Measurements from ENCODE around the gene ZNF276.

The ZNF276 gene

DNA sequence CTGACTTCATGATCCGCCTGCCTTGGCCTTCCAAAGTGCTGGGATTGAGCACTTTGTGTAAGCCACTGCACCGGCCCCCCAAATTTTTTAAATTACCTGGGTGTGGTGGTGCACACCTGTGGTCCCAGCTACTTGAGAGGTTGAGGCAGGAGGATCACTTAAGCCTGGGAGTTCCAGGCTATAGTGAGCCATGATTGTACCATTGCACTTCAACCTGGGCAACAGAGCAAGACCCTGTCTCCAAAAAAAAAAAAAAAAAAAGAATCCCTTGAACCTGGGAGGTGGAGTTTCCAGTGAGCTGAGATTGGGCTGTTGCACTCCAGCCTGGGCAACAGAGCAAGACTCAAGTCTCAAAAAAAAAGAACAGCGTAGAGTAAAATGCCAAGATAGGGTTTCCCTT, 15.2 kb downstream of the ZNF276 start:
- FAIRE-seq (no peak), DNase-seq (ENCODE audit: insufficient read length, low spot score) (no peak)
- TF ChIP-seq POU2F2 (IDR thresholded peaks at IDR 0.05; ENCODE audit: low read depth, low read length) (no peak), PAX5 (IDR thresholded peaks at IDR 0.05; ENCODE audit: insufficient read depth, low read length, severe bottlenecking) (no peak), TAF1 (IDR thresholded peaks at IDR 0.05; ENCODE audit: low read depth, low read length) (no peak), POLR2AphosphoS5 (IDR thresholded peaks at IDR 0.05; ENCODE audit: low read depth, low read length) (no peak), POLR2A (IDR thresholded peaks at IDR 0.05; ENCODE audit: low read depth, low read length) (no peak)

GRCh38 chr16:89737341-89738071, 16.2 kb downstream of the ZNF276 start:
- FAIRE-seq (no peak), DNase-seq (ENCODE audit: insufficient read length, low spot score) (no peak)
- TF ChIP-seq POLR2A (IDR thresholded peaks at IDR 0.05; ENCODE audit: low read depth, low read length) (no peak), SPI1 (IDR thresholded peaks at IDR 0.05; ENCODE audit: low read depth, low read length) (no peak), POU2F2 (IDR thresholded peaks at IDR 0.05; ENCODE audit: low read depth, low read length) (no peak), TAF1 (IDR thresholded peaks at IDR 0.05; ENCODE audit: low read depth, low read length) (no peak), POLR2AphosphoS5 (IDR thresholded peaks at IDR 0.05; ENCODE audit: low read depth, low read length) (no peak), PAX5 (IDR thresholded peaks at IDR 0.05; ENCODE audit: insufficient read depth, low read length, severe bottlenecking) (no peak)

DNA sequence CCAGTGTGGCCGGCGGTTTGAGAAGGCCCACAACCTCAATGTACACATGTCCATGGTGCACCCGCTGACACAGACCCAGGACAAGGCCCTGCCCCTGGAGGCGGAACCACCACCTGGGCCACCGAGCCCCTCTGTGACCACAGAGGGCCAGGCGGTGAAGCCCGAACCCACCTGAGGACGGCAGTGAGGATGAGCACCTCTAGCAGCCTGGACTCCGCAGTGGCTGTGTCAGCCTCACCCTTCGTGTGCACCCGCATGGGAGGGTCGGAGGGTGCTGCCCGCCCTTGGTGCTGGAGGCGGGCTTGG, 16.7 kb downstream of the ZNF276 start:
- no peak for FAIRE-seq
- TF ChIP-seq POLR2AphosphoS5 (IDR thresholded peaks at IDR 0.05; ENCODE audit: low read depth, low read length) (no peak), SPI1 (IDR thresholded peaks at IDR 0.05; ENCODE audit: low read depth, low read length) (no peak), TAF1 (IDR thresholded peaks at IDR 0.05; ENCODE audit: low read depth, low read length) (no peak), POU2F2 (IDR thresholded peaks at IDR 0.05; ENCODE audit: low read depth, low read length) (no peak), POLR2A (IDR thresholded peaks at IDR 0.05; ENCODE audit: low read depth, low read length) (no peak), PAX5 (IDR thresholded peaks at IDR 0.05; ENCODE audit: insufficient read depth, low read length, severe bottlenecking) (no peak)
- no peak for DNase-seq (ENCODE audit: insufficient read length, low spot score)

- TF ChIP-seq POU2F2 (IDR thresholded peaks at IDR 0.05; ENCODE audit: low read depth, low read length) (no peak), PAX5 (IDR thresholded peaks at IDR 0.05; ENCODE audit: insufficient read depth, low read length, severe bottlenecking) (no peak), POLR2AphosphoS5 (IDR thresholded peaks at IDR 0.05; ENCODE audit: low read depth, low read length) (no peak), SPI1 (IDR thresholded peaks at IDR 0.05; ENCODE audit: low read depth, low read length) (no peak), POLR2A (IDR thresholded peaks at IDR 0.05; ENCODE audit: low read depth, low read length) (no peak), TAF1 (IDR thresholded peaks at IDR 0.05; ENCODE audit: low read depth, low read length) (no peak)
- FAIRE-seq = no peak
- DNase-seq (ENCODE audit: insufficient read length, low spot score) = no peak
Measured at GRCh38 chr16:89738538-89739317, 17.4 kb downstream of the ZNF276 start.

GRCh38 chr16:89739383-89739782, 18.0 kb downstream of the ZNF276 start:
- no peak for TF ChIP-seq PAX5 (IDR thresholded peaks at IDR 0.05; ENCODE audit: insufficient read depth, low read length, severe bottlenecking)
- no peak for TF ChIP-seq POLR2AphosphoS5 (IDR thresholded peaks at IDR 0.05; ENCODE audit: low read depth, low read length)
- TF ChIP-seq POU2F2 (IDR thresholded peaks at IDR 0.05; ENCODE audit: low read depth, low read length) = no peak
- TF ChIP-seq POLR2A (IDR thresholded peaks at IDR 0.05; ENCODE audit: low read depth, low read length) = no peak
- no peak for TF ChIP-seq SPI1 (IDR thresholded peaks at IDR 0.05; ENCODE audit: low read depth, low read length)
- TF ChIP-seq TAF1 (IDR thresholded peaks at IDR 0.05; ENCODE audit: low read depth, low read length) = no peak
- DNase-seq (ENCODE audit: insufficient read length, low spot score) = no peak
- FAIRE-seq = no peak

GRCh38 chr16:89741342-89742014, 20.1 kb downstream of the ZNF276 start:
- DNase-seq (ENCODE audit: insufficient read length, low spot score) (no peak), FAIRE-seq (no peak)
- TF ChIP-seq POLR2AphosphoS5 (IDR thresholded peaks at IDR 0.05; ENCODE audit: low read depth, low read length) (peak; percentile 69), POLR2A (IDR thresholded peaks at IDR 0.05; ENCODE audit: low read depth, low read length) (no peak)

GRCh38 chr16:89742948-89743347, 21.6 kb downstream of the ZNF276 start:
- FAIRE-seq = no peak
- TF ChIP-seq POLR2A (IDR thresholded peaks at IDR 0.05; ENCODE audit: low read depth, low read length) = 0 out of 2 replicates have a peak, but pooled peaks have one; percentile 33
- no peak for TF ChIP-seq PAX5 (IDR thresholded peaks at IDR 0.05; ENCODE audit: insufficient read depth, low read length, severe bottlenecking)
- TF ChIP-seq POLR2AphosphoS5 (IDR thresholded peaks at IDR 0.05; ENCODE audit: low read depth, low read length) = peak; percentile 52; the same call in 1 of the 2 replicates
- DNase-seq (ENCODE audit: insufficient read length, low spot score) = no peak

- FAIRE-seq = no peak
- no peak for DNase-seq (ENCODE audit: insufficient read length, low spot score)
- no peak for TF ChIP-seq PAX5 (IDR thresholded peaks at IDR 0.05; ENCODE audit: insufficient read depth, low read length, severe bottlenecking)
- TF ChIP-seq POU2F2 (IDR thresholded peaks at IDR 0.05; ENCODE audit: low read depth, low read length) = no peak
- no peak for TF ChIP-seq SPI1 (IDR thresholded peaks at IDR 0.05; ENCODE audit: low read depth, low read length)
- no peak for TF ChIP-seq TAF1 (IDR thresholded peaks at IDR 0.05; ENCODE audit: low read depth, low read length)
- TF ChIP-seq POLR2A (IDR thresholded peaks at IDR 0.05; ENCODE audit: low read depth, low read length) = no peak
Measured at GRCh38 chr16:89744813-89745212, 23.5 kb downstream of the ZNF276 start.

GRCh38 chr16:89746043-89746442, 24.7 kb downstream of the ZNF276 start:
- no peak for TF ChIP-seq POU2F2 (IDR thresholded peaks at IDR 0.05; ENCODE audit: low read depth, low read length)
- TF ChIP-seq TAF1 (IDR thresholded peaks at IDR 0.05; ENCODE audit: low read depth, low read length) = no peak
- TF ChIP-seq POLR2AphosphoS5 (IDR thresholded peaks at IDR 0.05; ENCODE audit: low read depth, low read length) = no peak
- TF ChIP-seq PAX5 (IDR thresholded peaks at IDR 0.05; ENCODE audit: insufficient read depth, low read length, severe bottlenecking) = no peak
- no peak for TF ChIP-seq POLR2A (IDR thresholded peaks at IDR 0.05; ENCODE audit: low read depth, low read length)
- TF ChIP-seq SPI1 (IDR thresholded peaks at IDR 0.05; ENCODE audit: low read depth, low read length) = no peak

More at GRCh38 chr16:89746043-89746442, 24.7 kb downstream of the ZNF276 start:
- DNase-seq (ENCODE audit: insufficient read length, low spot score) (no peak), FAIRE-seq (no peak)
